ENCODE data around the gene STARD8.
"Not testable (repeated sequence)": the region's sequence is repeated elsewhere in the genome, so short reads cannot be mapped to it uniquely, and the experiment has no call there.

STARD8 gene

DNA sequence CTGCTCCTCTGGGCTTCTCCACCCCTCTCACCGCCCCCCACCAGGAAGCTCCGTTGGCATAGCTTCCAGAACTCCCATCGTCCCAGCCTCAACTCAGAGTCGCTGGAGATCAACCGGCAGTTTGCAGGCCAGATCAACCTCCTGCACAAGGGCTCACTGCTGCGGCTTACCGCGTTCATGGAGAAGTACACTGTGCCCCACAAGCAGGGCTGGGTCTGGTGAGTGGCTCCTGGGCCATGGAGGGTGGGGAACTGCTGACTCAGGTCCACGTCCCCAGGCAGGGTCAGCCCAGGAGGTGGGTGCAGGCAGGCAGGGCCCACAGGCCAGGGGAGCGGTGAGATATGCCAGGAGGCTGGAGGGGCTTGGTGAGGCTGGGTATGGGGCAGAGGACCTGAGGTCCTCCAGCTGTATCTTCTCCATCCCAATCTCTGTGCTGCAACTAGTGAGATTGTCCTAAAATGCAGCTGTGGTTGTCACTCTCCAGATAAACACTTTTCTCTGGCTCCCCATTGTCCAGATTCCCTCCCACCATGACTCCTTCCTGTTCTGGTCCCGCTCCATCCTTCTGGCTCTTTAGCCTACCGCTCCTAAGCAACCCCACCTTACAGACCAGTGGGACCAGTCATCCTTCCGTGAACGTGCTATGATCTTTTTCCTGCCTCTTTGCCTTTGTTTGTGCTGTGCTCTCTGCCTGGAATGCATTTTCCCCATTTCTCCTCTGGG is 71.9 kb downstream of the STARD8 start:
- no peak for DNase-seq

GRCh38 chrX:68719904-68720614 is 72.6 kb downstream of the STARD8 start:
- no peak for DNase-seq

GRCh38 chrX:68720851-68721250 is 73.4 kb downstream of the STARD8 start:
- no peak for DNase-seq

DNA sequence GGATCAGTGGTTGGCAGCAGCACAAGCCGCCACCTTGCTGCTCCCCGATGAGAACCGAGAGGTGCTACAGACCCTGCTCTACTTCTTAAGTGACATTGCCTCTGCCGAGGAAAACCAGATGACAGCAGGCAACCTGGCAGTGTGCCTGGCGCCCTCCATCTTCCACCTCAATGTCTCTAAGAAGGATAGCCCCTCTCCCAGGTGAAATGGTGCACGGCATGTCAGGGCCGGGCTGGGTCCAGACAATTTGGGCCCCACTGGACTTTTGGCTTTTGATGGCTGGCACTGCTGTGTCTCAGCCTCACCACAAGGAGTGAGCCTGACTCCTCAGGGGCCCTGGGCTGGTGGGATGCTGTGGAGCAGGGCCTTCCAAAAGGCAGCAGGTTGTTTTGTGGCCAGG is 74.1 kb downstream of the STARD8 start:
- no peak for DNase-seq

DNA sequence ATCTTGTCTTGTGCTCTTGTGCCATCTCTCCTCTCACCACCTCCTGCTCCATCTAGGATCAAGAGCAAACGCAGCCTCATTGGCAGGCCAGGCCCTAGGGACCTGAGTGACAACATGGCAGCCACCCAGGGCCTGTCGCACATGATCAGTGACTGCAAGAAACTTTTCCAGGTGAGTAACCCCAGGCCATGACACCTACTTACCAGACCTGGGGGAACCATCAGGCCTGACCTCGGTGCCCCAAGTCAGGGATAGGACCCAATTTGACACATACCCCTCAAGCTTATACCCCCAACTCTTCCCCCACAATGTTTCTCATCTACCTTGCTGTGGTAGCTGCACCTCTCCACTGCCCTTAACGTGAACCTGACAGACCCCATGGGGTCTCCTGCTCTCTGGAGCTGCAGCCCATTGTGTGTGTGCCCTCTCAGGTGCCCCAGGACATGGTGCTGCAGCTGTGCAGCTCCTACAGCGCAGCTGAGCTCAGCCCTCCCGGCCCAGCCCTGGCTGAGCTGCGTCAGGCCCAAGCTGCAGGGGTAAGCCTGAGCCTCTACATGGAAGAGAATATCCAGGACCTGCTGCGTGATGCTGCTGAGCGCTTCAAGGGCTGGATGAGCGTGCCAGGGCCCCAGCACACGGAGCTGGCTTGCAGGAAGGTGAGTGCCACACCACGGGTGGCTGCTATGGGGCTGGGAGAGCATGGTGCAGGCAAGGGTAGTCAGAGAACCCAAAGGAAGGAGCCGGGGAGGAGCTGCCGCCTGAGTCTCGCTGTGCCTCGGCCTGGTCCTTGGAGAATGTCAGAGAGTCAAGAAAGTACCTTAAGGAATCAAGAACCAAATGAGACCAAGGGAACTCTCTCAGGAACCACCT is 74.8 kb downstream of the STARD8 start:
- DNase-seq: no peak

DNA sequence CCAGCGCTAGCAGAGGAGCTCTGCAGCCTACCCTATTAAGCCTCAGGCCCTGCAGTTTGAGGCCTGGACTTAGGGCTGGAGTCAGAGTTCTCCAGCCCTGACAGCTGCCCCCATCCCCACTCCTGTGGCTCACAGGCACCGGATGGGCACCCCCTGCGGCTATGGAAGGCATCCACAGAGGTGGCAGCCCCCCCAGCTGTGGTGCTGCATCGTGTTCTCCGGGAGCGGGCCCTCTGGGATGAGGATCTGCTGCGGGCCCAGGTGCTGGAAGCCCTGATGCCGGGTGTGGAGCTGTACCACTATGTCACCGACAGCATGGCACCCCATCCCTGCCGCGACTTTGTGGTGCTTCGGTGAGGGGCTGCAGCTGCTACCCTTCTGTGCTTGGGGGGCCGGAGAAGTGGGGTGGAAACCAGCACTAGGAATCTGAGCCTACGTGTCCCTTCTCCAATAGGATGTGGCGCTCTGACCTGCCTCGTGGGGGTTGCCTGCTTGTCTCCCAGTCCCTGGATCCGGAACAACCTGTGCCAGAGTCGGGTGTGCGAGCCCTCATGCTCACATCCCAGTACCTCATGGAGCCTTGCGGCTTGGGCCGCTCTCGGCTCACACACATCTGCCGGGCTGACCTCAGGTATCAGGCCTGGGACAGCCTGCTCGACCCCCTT is 76.2 kb downstream of the STARD8 start:
- DNase-seq: no peak

DNA sequence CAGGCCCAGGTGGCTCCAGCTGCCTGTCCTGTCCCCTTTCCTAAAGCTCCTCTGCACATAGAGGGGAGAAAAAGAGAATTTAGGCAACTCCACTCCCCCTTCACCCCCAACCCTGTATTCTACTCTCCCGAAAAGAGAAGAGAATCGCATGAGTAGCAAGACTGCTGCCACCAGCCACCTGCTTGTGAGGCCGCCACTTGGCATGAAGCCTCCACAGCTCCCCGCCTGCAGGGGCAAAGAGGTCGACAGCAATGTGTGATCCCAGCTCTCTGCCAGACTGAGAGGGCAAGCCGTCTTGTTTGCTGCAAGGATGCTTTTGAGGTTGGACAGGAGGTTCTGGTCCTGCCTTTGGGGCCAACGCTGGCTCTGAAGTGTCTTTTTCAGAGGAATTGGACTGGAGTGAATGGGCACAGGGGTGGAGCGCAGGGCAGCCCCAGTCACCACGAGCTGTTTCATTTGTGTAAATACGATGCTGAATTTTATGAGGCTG is 77.1 kb downstream of the STARD8 start:
- DNase-seq: no peak

GRCh38 chrX:68725756-68726365 is 78.4 kb downstream of the STARD8 start:
- no peak for DNase-seq

DNA sequence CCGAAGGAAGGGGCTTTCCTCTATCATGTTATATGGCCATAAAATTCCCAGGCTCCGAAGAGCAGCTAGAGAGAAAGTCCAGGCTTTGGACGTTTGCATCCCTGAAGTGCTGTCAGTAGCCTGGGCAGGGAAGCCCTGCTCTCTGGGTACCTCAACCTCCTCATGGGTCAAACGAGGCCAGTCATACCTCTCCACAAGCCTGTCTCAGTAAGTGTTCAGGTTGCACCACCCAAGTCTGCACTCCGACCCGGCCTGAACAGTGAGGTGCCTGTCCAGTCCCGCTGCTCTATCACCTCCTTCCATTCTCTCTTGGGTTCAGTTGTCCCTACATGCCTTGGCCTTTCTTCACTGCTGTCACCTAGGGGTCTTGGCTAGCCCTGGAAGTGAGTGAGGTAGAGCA is 78.9 kb downstream of the STARD8 start:
- no peak for DNase-seq

DNA sequence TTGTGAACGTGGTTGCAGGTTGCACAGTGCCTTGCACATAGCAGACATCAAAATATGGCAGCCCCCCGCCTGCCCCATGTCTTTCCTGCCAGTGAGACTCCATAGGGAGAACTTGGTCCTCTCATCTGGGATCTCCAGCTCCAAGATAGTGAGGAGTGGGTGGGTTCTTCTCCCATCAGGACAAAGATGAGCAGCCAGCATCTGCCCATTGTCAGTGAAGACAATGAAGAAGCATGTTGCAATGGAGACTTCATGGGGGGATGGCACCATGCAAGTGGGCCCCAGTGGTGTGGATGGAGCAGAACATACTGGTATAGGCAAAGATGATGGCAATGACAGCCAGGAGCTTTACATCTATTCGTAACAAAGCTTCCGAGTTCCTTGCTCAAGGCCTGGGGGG is 80.2 kb downstream of the STARD8 start:
- DNase-seq: no peak

DNA sequence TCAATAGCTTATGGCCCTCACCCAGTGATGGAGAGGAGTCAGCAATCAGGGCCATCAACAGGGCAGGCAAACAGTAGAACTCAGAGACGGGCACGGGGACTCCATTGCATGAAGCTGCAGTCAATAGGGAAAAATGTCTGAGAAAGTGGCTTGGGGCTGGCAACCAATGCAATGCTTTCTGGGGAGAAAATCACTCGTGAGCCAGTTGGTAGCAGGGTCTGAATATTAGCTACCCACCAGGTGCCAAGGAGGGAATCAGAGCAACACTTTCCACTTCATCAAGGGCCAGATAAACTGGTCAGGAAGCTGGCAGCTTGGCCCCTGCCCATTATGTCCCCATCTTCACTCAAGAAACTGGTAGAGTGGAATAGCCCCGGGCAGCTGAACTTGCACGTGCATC is 80.7 kb downstream of the STARD8 start:
- no peak for DNase-seq

DNA sequence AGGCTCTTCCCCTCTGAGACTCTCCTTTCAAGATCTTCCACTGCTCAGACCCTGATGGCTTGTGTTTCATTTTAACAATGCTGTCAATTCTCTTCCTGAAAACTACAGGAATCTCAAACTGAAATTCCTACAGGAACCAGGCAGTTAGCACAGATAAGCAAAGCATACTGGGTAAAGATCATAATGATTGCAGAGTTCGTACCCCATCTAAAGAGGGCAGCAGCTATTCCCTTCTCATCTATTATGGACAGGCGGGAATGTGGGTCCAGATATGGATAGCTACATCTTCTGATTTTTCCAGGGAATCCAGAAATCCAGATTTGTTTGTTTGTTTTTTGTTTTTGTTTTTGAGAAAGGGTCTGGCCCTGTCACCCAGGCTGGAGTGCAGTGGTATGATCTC is 83.8 kb downstream of the STARD8 start:
- no peak for DNase-seq

GRCh38 chrX:68732906-68733493 is 85.5 kb downstream of the STARD8 start:
- peak; percentile 54 for DNase-seq

- DNase-seq: no peak
Measured at GRCh38 chrX:68735266-68735665, 87.8 kb downstream of the STARD8 start.

GRCh38 chrX:68741864-68742263 is 94.4 kb downstream of the STARD8 start:
- not testable (repeated sequence) for DNase-seq

DNA sequence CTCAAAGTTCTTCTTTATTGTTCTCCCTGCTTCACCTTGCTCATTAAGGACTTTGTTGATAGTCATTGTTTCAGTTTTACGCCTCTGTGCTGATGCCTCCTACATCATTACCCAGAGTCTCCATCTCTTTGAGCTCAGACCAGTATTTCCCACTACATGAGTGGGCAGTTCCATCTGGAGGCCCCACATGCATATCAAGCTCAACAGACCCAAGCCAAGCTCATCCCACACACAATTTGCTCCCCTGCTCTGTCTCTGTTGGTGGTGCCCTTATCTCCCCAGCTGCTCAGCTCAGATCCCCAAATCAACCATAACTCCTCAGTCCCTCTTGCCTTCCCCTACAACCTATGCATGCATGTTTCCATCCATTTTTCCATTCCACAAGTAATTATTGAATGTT is 96.3 kb downstream of the STARD8 start:
- no peak for DNase-seq

GRCh38 chrX:68746988-68747387 is 99.5 kb downstream of the STARD8 start:
- DNase-seq: no peak

- no peak for DNase-seq
Measured at GRCh38 chrX:68748030-68748429, 100.6 kb downstream of the STARD8 start.

- no peak for DNase-seq
Measured at GRCh38 chrX:68749426-68749825, 102.0 kb downstream of the STARD8 start.

GRCh38 chrX:68750316-68750715 is 102.8 kb downstream of the STARD8 start:
- DNase-seq: no peak

DNA sequence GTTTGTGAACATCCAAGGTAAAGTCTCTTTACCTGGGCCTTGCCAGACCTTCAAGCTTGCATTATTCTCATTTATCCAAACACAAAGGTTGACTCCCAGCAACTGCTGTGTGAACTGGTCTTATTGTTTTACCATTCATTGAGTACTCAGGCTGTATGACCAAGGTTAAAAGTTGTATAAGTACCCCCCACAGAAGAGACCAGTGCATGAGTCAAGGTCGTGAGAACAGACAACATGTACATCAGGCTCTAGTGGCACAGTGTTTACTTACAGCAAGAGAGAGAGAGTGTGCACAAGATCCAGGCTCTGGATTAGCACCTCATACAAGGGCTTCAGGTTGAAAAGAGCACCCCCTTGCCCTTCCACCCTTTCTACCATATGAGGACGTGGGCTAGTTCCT is 103.9 kb downstream of the STARD8 start:
- DNase-seq: no peak

DNA sequence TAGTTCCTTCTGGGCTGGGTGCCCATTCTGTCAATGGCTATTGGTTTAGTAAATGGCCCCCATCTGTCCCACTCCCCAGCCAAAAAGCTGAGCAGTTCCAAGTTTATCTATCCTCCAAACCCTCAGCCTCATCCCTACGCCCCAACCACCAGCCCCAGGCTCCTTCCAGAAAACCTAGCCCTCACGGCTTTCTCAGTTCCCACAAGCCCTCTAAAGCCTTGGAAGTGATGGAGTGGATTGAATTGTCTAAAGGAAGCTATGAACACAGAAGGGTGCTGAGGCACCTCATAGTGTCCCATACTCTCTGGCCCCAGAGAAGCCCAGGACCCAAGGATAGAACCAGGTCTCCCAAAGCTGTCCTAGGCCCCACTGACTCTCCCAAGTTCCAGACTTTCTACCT is 105.8 kb downstream of the STARD8 start:
- DNase-seq: no peak
